GM12878 (cell line): ENCODE measurements around the gene TBC1D2B. TPM values are rescaled to one million over a fixed set of nuclear protein-coding genes. Genes with fewer than 3 reads are reported as not detected.

Experiments used
- ATAC-seq: fragments of 200-7000 bp; cut with Tn5 transposase; 3 replicates; pipeline ENCODE4 v1.9.1; 2020; ENCODE audit warnings: mild to moderate bottlenecking, moderate library complexity
- BruUV-seq: library from RNA; stranded (reverse); fragments of 400-500 nt; replicated peaks from 2 replicates; lab custom pipeline; 2021; lab: Mats Ljungman, UMichigan
- CTCF ChIA-PET: fragments of 300-600 bp; sonication (Branson Sonifier 250); formaldehyde crosslinking; extraction: SDS; loops from one replicate; lab custom pipeline; 2021; ENCODE audit warnings: inconsistent platforms; lab: Yijun Ruan, JAX
- POLR2A ChIA-PET: fragments of 350-600 bp; formaldehyde crosslinking; extraction: SDS; loops from one replicate; lab custom pipeline; 2021; ENCODE audit warnings: inconsistent platforms; lab: Charles Lee
- RAD21 ChIA-PET: fragments of 300-600 bp; sonication (Branson Sonifier 250); formaldehyde crosslinking; loops from one replicate; lab custom pipeline; 2023; ENCODE audit warnings: antibody characterized with exemption; ENCODE audit not compliant: unreplicated experiment; lab: Charles Lee
- SMC1A ChIA-PET: fragments of 300-600 bp; sonication (Branson Sonifier 250); formaldehyde crosslinking; loops from one replicate; lab custom pipeline; 2023; ENCODE audit not compliant: unreplicated experiment, uncharacterized antibody; lab: Charles Lee
- DNase-seq: peaks from one replicate; pipeline ENCODE4 v3.0.0-alpha.2; 2011; ENCODE audit warnings: low read depth, low spot score
- FAIRE-seq: peaks from 3 replicates; lab custom pipeline; 2011; peaks lifted over from hg19 to GRCh38; lab: Jason Lieb, UNC
- H2AFZ ChIP-seq: 2 replicates; pipeline ENCODE4 v1.6.0; 2011; ENCODE audit warnings: low read depth, low read length, control low read depth; ENCODE audit not compliant: control insufficient read depth
- H3K27ac ChIP-seq: 2 replicates; pipeline ENCODE4 v1.5.1; 2011; ENCODE audit warnings: control low read depth; ENCODE audit not compliant: control insufficient read depth, insufficient read depth
- H3K27me3 ChIP-seq, 2 experiments: replicated peaks in 1 of 2; 2 replicates each; pipeline versions ENCODE4 v1.6.0 to v1.6.1; 2011; ENCODE audit warnings: low read length in 1 of 2; ENCODE audit not compliant: control insufficient read depth in 2 of 2, insufficient read depth in 2 of 2
- H3K36me3 ChIP-seq, 2 experiments: 2 replicates each; pipeline ENCODE4 v1.5.1; 2011; ENCODE audit warnings: low read length in 1 of 2; ENCODE audit not compliant: control insufficient read depth in 2 of 2, insufficient read depth in 2 of 2
- H3K4me1 ChIP-seq: 2 replicates; pipeline ENCODE4 v1.6.1; 2011; ENCODE audit warnings: mild to moderate bottlenecking, low read length, moderate library complexity, mixed read lengths; ENCODE audit not compliant: control insufficient read depth, insufficient read depth
- H3K4me2 ChIP-seq: 2 replicates; pipeline ENCODE4 v1.6.0; 2011; ENCODE audit warnings: control low read depth; ENCODE audit not compliant: control insufficient read depth, insufficient read depth
- H3K4me3 ChIP-seq: fragments of 200-600 bp; sonication (generic); 2 replicates; pipeline ENCODE4 v1.5.1; 2016
- H3K79me2 ChIP-seq: 2 replicates; pipeline ENCODE4 v1.6.0; 2011; ENCODE audit warnings: low read length; ENCODE audit not compliant: control insufficient read depth, insufficient read depth
- H3K9ac ChIP-seq: 2 replicates; pipeline ENCODE4 v1.8.0; 2011; ENCODE audit warnings: low read length, control low read depth, mixed read lengths; ENCODE audit not compliant: control insufficient read depth, insufficient read depth
- H3K9me3 ChIP-seq: replicated peaks from 3 replicates; pipeline ENCODE4 v1.5.1; 2011; ENCODE audit warnings: mild to moderate bottlenecking, low read length; ENCODE audit not compliant: control insufficient read depth, insufficient read depth
- H4K20me1 ChIP-seq: 2 replicates; pipeline ENCODE4 v1.6.0; 2011; ENCODE audit not compliant: control insufficient read depth, insufficient read depth
- BMI1 ChIP-seq: fragments of 450-650 bp; IDR thresholded peaks from 2 replicates; pipeline ENCODE4 v1.6.1; 2016; ENCODE audit warnings: mild to moderate bottlenecking, moderate library complexity, borderline replicate concordance
- GATAD2B ChIP-seq: fragments of 450-650 bp; conservative IDR thresholded peaks from 2 replicates; pipeline ENCODE4 v1.6.1; 2017; ENCODE audit warnings: low read depth, mild to moderate bottlenecking, moderate library complexity
- IKZF1 ChIP-seq: fragments of 450-650 bp; conservative IDR thresholded peaks from 2 replicates; pipeline ENCODE4 v1.6.1; 2017; ENCODE audit warnings: antibody characterized with exemption, mild to moderate bottlenecking
- KLF5 ChIP-seq: fragments of 450-650 bp; IDR thresholded peaks from 2 replicates; pipeline ENCODE4 v1.6.1; 2014; ENCODE audit warnings: mild to moderate bottlenecking; ENCODE audit not compliant: partially characterized antibody
- PAX5 ChIP-seq: IDR thresholded peaks from 2 replicates; pipeline ENCODE4 v1.6.1; 2011; ENCODE audit warnings: low read depth, low read length, borderline replicate concordance
- RBBP5 ChIP-seq: fragments of 200-600 bp; sonication (generic); conservative IDR thresholded peaks from 2 replicates; pipeline ENCODE4 v1.6.1; 2016
- SMARCA5 ChIP-seq: fragments of 450-650 bp; IDR thresholded peaks from 2 replicates; pipeline ENCODE4 v1.6.1; 2017; ENCODE audit warnings: mild to moderate bottlenecking
- SMC3 ChIP-seq: IDR thresholded peaks from 2 replicates; pipeline ENCODE4 v1.6.1; 2011; ENCODE audit warnings: low read length, improper control_type of control experiment, borderline replicate concordance
- SREBF1 ChIP-seq: IDR thresholded peaks from 2 replicates; pipeline ENCODE4 v1.6.1; 2012; ENCODE audit warnings: mild to moderate bottlenecking, low read length
- SREBF2 ChIP-seq: IDR thresholded peaks from 2 replicates; pipeline ENCODE4 v1.6.1; 2012; ENCODE audit warnings: mild to moderate bottlenecking, low read length
- STAT3 ChIP-seq: IDR thresholded peaks from 2 replicates; pipeline ENCODE4 v1.6.1; 2011; ENCODE audit warnings: low read depth, low read length, improper control_type of control experiment
- TARDBP ChIP-seq: IDR thresholded peaks from 2 replicates; pipeline ENCODE4 v1.6.1; 2016; ENCODE audit warnings: borderline replicate concordance
- TCF7 ChIP-seq: IDR thresholded peaks from 2 replicates; pipeline ENCODE4 v1.6.1; 2014; ENCODE audit warnings: antibody characterized with exemption, borderline replicate concordance
- WRNIP1 ChIP-seq: IDR thresholded peaks from 2 replicates; pipeline ENCODE4 v1.6.1; 2011; ENCODE audit warnings: low read depth, low read length, improper control_type of control experiment, borderline replicate concordance
- YY1 ChIP-seq: IDR thresholded peaks from 2 replicates; pipeline ENCODE4 v1.6.1; 2011; ENCODE audit warnings: low read depth, mild to moderate bottlenecking, low read length
- WGBS: methylation state at CpG from one replicate; pipeline ENCODE4 v1.1.6; 2016; ENCODE audit warnings: low lambda C conversion rate; ENCODE audit not compliant: insufficient replicate concordance, insufficient coverage; ENCODE audit errors: missing lambda C conversion rate; 5-methylcytosine and 5-hydroxymethylcytosine counted together
- in situ Hi-C: fragments of 300-500 bp; cut with MboI; formaldehyde crosslinking; loops from 9 replicates; pipeline ENCODE4 v1.14.3; 2018; ENCODE audit warnings: mixed read lengths
- intact Hi-C: fragments of 100-400 bp; cut with micrococcal nuclease; formaldehyde crosslinking; loops from one replicate; pipeline ENCODE4 v1.14.2; 2022; ENCODE audit not compliant: unreplicated experiment
- polyA plus RNA-seq, 11 experiments: library from polyadenylated mRNA; depleted of rRNA in 4 of 11; unstranded in 6 of 11; stranded (reverse) in 5 of 11; fragments of >200 nt; fragmentation: Nextera tagmentation in 4 of 11; fragmentation: Illumina TruSeq in 1 of 11; extraction: Ambion mirVana in 4 of 11; extraction: Trizol in 1 of 11; gene quantifications; 1 replicate in 1 of 11; 2 replicates in 10 of 11; pipeline versions ENCODE4 v1.2.1 to v1.2.3, GENCODE V29; 2011 to 2016; ENCODE audit warnings: inconsistent platforms in 2 of 11, missing spikeins in 2 of 11, low read depth in 1 of 11
- total RNA-seq, 4 experiments: library from RNA; depleted of rRNA in 3 of 4; stranded (reverse); fragments of >200 nt in 3 of 4; fragmentation: Illumina TruSeq in 1 of 4; extraction: Trizol in 1 of 4; gene quantifications; 2 replicates each; pipeline versions ENCODE4 v1.2.1 to v1.2.3, GENCODE V29; 2013 to 2021
- TF ChIP-seq, protein P1 (sequence below): fragments of 150-350 bp; IDR thresholded peaks from 2 replicates; pipeline ENCODE4 v1.6.1; 2016; ENCODE audit warnings: low read depth, low read length
- TF ChIP-seq, protein P2 (sequence below): IDR thresholded peaks from 2 replicates; pipeline ENCODE4 v1.6.1; 2012; ENCODE audit warnings: mild to moderate bottlenecking, low read depth, low read length
- TF ChIP-seq, protein P3 (sequence below): IDR thresholded peaks from 2 replicates; pipeline ENCODE4 v1.6.1; 2011; ENCODE audit warnings: mild to moderate bottlenecking, low read depth, low read length, moderate library complexity; ENCODE audit not compliant: insufficient replicate concordance

TBC1D2B gene
- total and polyA plus RNA-seq, 10 of the 15 experiments (the other 5 are each of a cell fraction or from before 2014, with no cell fraction given) = 1.3 to 53.4 (median 19.4) TPM

DNA sequence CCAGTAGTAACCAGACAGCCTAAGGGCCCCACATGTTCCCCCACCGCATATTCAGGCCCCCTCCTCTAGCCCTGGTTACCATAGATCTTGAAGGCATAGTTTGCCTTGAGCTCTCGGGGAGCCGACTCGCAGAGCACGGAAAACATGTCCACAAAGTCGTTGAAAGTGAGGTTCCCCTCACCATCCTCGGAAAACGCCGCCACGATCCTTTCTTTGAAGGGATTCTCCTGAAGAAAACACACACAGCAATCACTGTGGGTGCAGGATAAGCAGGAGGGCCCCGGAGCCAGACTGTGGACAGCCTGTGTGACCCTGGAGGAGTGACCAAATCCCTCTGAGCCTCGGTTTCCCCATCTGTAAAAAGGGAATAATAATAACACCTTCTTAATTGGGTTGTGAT is 31.6 kb upstream of the TBC1D2B start:
- Histone ChIP-seq H3K4me3 (no peak overlapping the region), H3K4me1 (peaks cover 15% of the 10 kb centered on the region), H3K27me3 (no peaks in the 10 kb centered on the region), H3K27ac (no peak overlapping the region), H3K4me2 (no peak overlapping the region), H4K20me1 (no peaks in the 10 kb centered on the region), H3K9ac (no peak overlapping the region), H3K79me2 (no peaks in the 10 kb centered on the region), H3K9me3 (no peaks in the 10 kb centered on the region), H2AFZ (no peak overlapping the region), H3K36me3 (no peaks in the 10 kb centered on the region)
- ChIA-PET CTCF (interaction anchor here (0.9 to 14.0 kb wide), 29 partner anchors 10 to 199 kb away, joined by 3 to 327 read pairs (median 11); partner anchors contain the start of genes CIB2, SH2D7 and TBC1D2B), POLR2A (interaction anchor here (1.1 kb wide), 1 partner anchor 39 kb away, joined by 11 read pairs; no protein-coding TSS in a partner anchor), RAD21 (interaction anchor here (1.0 to 10.3 kb wide), 21 partner anchors 8 to 207 kb away, joined by 3 to 157 read pairs (median 9); no protein-coding TSS in a partner anchor), SMC1A (interaction anchor here (1.2 to 13.4 kb wide), 17 partner anchors 18 to 199 kb away, joined by 3 to 184 read pairs (median 11); partner anchors contain the start of genes CIB2 and TBC1D2B)
- FAIRE-seq (no peak), ATAC-seq (no peak), DNase-seq (no peak)
- WGBS = 69% methylated on average over 12 of the region's 12 CpGs
- in situ Hi-C loops (loop anchor here (5.0 kb wide), 1 partner anchor 142 kb away; no protein-coding TSS in a partner anchor), intact Hi-C loops (loop anchor here (5.0 kb wide), 2 partner anchors 42 to 207 kb away; no protein-coding TSS in a partner anchor)
- no TSS peak for BruUV-seq
- TF ChIP-seq WRNIP1 (no peak), TARDBP (no peak), SMC3 (no peak), TCF7 (no peak), SREBF2 (no peak), IKZF1 (no peak), BMI1 (no peak), SMARCA5 (no peak), YY1 (no peak), PAX5 (no peak), KLF5 (no peak), SREBF1 (no peak), RBBP5 (no peak), GATAD2B (no peak), STAT3 (no peak)
- TF ChIP-seq, protein P1, sequence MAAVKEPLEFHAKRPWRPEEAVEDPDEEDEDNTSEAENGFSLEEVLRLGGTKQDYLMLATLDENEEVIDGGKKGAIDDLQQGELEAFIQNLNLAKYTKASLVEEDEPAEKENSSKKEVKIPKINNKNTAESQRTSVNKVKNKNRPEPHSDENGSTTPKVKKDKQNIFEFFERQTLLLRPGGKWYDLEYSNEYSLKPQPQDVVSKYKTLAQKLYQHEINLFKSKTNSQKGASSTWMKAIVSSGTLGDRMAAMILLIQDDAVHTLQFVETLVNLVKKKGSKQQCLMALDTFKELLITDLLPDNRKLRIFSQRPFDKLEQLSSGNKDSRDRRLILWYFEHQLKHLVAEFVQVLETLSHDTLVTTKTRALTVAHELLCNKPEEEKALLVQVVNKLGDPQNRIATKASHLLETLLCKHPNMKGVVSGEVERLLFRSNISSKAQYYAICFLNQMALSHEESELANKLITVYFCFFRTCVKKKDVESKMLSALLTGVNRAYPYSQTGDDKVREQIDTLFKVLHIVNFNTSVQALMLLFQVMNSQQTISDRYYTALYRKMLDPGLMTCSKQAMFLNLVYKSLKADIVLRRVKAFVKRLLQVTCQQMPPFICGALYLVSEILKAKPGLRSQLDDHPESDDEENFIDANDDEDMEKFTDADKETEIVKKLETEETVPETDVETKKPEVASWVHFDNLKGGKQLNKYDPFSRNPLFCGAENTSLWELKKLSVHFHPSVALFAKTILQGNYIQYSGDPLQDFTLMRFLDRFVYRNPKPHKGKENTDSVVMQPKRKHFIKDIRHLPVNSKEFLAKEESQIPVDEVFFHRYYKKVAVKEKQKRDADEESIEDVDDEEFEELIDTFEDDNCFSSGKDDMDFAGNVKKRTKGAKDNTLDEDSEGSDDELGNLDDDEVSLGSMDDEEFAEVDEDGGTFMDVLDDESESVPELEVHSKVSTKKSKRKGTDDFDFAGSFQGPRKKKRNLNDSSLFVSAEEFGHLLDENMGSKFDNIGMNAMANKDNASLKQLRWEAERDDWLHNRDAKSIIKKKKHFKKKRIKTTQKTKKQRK = no peak
- TF ChIP-seq, protein P2, sequence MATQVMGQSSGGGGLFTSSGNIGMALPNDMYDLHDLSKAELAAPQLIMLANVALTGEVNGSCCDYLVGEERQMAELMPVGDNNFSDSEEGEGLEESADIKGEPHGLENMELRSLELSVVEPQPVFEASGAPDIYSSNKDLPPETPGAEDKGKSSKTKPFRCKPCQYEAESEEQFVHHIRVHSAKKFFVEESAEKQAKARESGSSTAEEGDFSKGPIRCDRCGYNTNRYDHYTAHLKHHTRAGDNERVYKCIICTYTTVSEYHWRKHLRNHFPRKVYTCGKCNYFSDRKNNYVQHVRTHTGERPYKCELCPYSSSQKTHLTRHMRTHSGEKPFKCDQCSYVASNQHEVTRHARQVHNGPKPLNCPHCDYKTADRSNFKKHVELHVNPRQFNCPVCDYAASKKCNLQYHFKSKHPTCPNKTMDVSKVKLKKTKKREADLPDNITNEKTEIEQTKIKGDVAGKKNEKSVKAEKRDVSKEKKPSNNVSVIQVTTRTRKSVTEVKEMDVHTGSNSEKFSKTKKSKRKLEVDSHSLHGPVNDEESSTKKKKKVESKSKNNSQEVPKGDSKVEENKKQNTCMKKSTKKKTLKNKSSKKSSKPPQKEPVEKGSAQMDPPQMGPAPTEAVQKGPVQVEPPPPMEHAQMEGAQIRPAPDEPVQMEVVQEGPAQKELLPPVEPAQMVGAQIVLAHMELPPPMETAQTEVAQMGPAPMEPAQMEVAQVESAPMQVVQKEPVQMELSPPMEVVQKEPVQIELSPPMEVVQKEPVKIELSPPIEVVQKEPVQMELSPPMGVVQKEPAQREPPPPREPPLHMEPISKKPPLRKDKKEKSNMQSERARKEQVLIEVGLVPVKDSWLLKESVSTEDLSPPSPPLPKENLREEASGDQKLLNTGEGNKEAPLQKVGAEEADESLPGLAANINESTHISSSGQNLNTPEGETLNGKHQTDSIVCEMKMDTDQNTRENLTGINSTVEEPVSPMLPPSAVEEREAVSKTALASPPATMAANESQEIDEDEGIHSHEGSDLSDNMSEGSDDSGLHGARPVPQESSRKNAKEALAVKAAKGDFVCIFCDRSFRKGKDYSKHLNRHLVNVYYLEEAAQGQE = no peak
- TF ChIP-seq, protein P3, sequence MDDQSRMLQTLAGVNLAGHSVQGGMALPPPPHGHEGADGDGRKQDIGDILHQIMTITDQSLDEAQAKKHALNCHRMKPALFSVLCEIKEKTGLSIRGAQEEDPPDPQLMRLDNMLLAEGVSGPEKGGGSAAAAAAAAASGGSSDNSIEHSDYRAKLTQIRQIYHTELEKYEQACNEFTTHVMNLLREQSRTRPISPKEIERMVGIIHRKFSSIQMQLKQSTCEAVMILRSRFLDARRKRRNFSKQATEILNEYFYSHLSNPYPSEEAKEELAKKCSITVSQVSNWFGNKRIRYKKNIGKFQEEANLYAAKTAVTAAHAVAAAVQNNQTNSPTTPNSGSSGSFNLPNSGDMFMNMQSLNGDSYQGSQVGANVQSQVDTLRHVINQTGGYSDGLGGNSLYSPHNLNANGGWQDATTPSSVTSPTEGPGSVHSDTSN = no peak
